Body of pancreas (tissue), 4 donors: Measurements from ENCODE around the gene GRIA1. TPM values are rescaled to one million over a fixed set of nuclear protein-coding genes. Genes with fewer than 3 reads are reported as not detected.

Source experiments
- ATAC-seq: fragments of 150-250 bp; one replicate; pipeline ENCODE4 v1.9.1; 2016
- DNase-seq, 4 donors: peaks; one replicate each; pipeline ENCODE4 v3.0.0-alpha.2; 2019
- H3K27ac ChIP-seq, 4 donors: fragments of 200-600 bp; sonication (generic); 1 replicate in 3 of 4; 2 replicates in 1 of 4; pipeline versions ENCODE4 v1.5.1 to v1.6.1; 2016 to 2019; ENCODE audit warnings: mild to moderate bottlenecking in 1 of 4, mixed read lengths in 1 of 4, moderate library complexity in 1 of 4
- H3K27me3 ChIP-seq, 2 donors: fragments of 200-600 bp; sonication (generic); one replicate each; pipeline ENCODE4 v1.6.0; 2016; ENCODE audit warnings: mild to moderate bottlenecking in 1 of 2
- H3K36me3 ChIP-seq, 2 donors: fragments of 200-600 bp; sonication (generic); replicated peaks in 1 of 2; 2 replicates each; pipeline ENCODE4 v1.5.1; 2016; ENCODE audit warnings: low read depth in 2 of 2; ENCODE audit not compliant: insufficient read depth in 1 of 2
- H3K4me1 ChIP-seq: fragments of 200-600 bp; sonication (generic); one replicate; pipeline ENCODE4 v1.6.0; 2016
- H3K4me3 ChIP-seq, 2 donors: fragments of 200-600 bp; sonication (generic); 1 replicate in 1 of 2; 2 replicates in 1 of 2; pipeline ENCODE4 v1.5.1; 2016 to 2019
- H3K9me3 ChIP-seq, 3 donors: fragments of 200-600 bp; sonication (generic); 1 replicate in 2 of 3; 2 replicates in 1 of 3; pipeline ENCODE4 v1.5.1; 2016
- CTCF ChIP-seq, 7 experiments: fragments of 450-650 bp in 4 of 7; fragments of 200-600 bp in 3 of 7; sonication (generic) in 3 of 7; IDR thresholded peaks; one replicate each; pipeline ENCODE4 v1.5.1; 2016 to 2019; ENCODE audit warnings: antibody characterized with exemption in 7 of 7
- POLR2A ChIP-seq, 3 donors: fragments of 450-650 bp; IDR thresholded peaks; one replicate each; pipeline ENCODE4 v1.6.1; 2016; ENCODE audit warnings: antibody characterized with exemption in 3 of 3, mild to moderate bottlenecking in 2 of 3
- WGBS, 2 donors: methylation state at CpG; one replicate each; pipeline ENCODE4 v1.1.5; 2017; 5-methylcytosine and 5-hydroxymethylcytosine counted together
- intact Hi-C: fragments of 100-400 bp; cut with DNase I; formaldehyde crosslinking; loops from one replicate; pipeline ENCODE4 v1.15.1; 2023
- total RNA-seq, 2 donors: library from RNA; depleted of rRNA; stranded (reverse); fragments of >200 nt; gene quantifications; one replicate each; pipeline ENCODE4 v1.1.0, GENCODE V29; 2016

The GRIA1 gene
- total RNA-seq, 2 donors from 2014 or later: 0.26 to 2.6 TPM

- H3K27ac ChIP-seq: no peak overlapping the region
- no peaks in the 10 kb centered on the region for H3K36me3 ChIP-seq
- ATAC-seq (no peak), DNase-seq (no peak)
- H3K9me3 ChIP-seq: no peaks in the 10 kb centered on the region
- H3K4me3 ChIP-seq: no peak overlapping the region
- H3K4me1 ChIP-seq: no peaks in the 10 kb centered on the region
- TF ChIP-seq POLR2A (IDR thresholded peaks at IDR 0.05) (no peak), CTCF (IDR thresholded peaks at IDR 0.05) (no peak)
- 67 to 72% methylated on average over 12 of the region's 12 CpGs for WGBS, 2 donors
- intact Hi-C loops: no loop called here
- H3K27me3 ChIP-seq: no peaks in the 10 kb centered on the region
Measured at GRCh38 chr5:153802050-153802821, 311.8 kb downstream of the GRIA1 start.

- no peak overlapping the region for H3K4me3 ChIP-seq
- DNase-seq (no peak), ATAC-seq (no peak)
- 55 to 64% methylated on average over 2 of the region's 2 CpGs for WGBS, 2 donors
- no peak overlapping the region for H3K27ac ChIP-seq
- no peak for TF ChIP-seq POLR2A (IDR thresholded peaks at IDR 0.05)
- TF ChIP-seq CTCF (IDR thresholded peaks at IDR 0.05): no peak
- H3K27me3 ChIP-seq: no peaks in the 10 kb centered on the region
- H3K36me3 ChIP-seq: no peaks in the 10 kb centered on the region
- no peaks in the 10 kb centered on the region for H3K9me3 ChIP-seq
- H3K4me1 ChIP-seq: no peaks in the 10 kb centered on the region
- intact Hi-C loops: no loop called here
Measured at GRCh38 chr5:153807801-153808200, 317.3 kb downstream of the GRIA1 start.

GRCh38 chr5:153809166-153809565 lies 318.7 kb downstream of the GRIA1 start:
- intact Hi-C loops: no loop called here
- TF ChIP-seq POLR2A (IDR thresholded peaks at IDR 0.05) (no peak), CTCF (IDR thresholded peaks at IDR 0.05) (no peak)
- no peaks in the 10 kb centered on the region for H3K36me3 ChIP-seq

GRCh38 chr5:153813901-153814300 lies 323.4 kb downstream of the GRIA1 start:
- WGBS, 2 donors: 52 to 61% methylated on average over 4 of the region's 4 CpGs
- no peaks in the 10 kb centered on the region for H3K9me3 ChIP-seq

More at GRCh38 chr5:153809166-153809565, 318.7 kb downstream of the GRIA1 start:
- no peaks in the 10 kb centered on the region for H3K9me3 ChIP-seq
- ATAC-seq (no peak), DNase-seq (no peak)
- H3K27me3 ChIP-seq: no peaks in the 10 kb centered on the region
- H3K4me3 ChIP-seq: no peak overlapping the region
- no peak overlapping the region for H3K27ac ChIP-seq
- no peaks in the 10 kb centered on the region for H3K4me1 ChIP-seq

More at GRCh38 chr5:153813901-153814300, 323.4 kb downstream of the GRIA1 start:
- Histone ChIP-seq H3K4me1 (no peaks in the 10 kb centered on the region), H3K27ac (no peak overlapping the region), H3K4me3 (no peak overlapping the region), H3K36me3 (no peaks in the 10 kb centered on the region), H3K27me3 (no peaks in the 10 kb centered on the region)
- intact Hi-C loops: no loop called here
- no peak for TF ChIP-seq POLR2A (IDR thresholded peaks at IDR 0.05)
- TF ChIP-seq CTCF (IDR thresholded peaks at IDR 0.05): no peak
- ATAC-seq (no peak), DNase-seq (no peak)
